HEK293 (cell line): ENCODE results near the gene CIAO2B.

ENCODE experiments used
- KLF8 ChIP-seq: fragments of 450-650 bp; formaldehyde crosslinking; IDR thresholded peaks from 2 replicates; pipeline ENCODE4 v1.5.1; 2016; ENCODE audit warnings: missing biosample characterization, missing genetic modification characterization
- MYNN ChIP-seq: fragments of 450-650 bp; formaldehyde crosslinking; IDR thresholded peaks from 2 replicates; pipeline ENCODE4 v1.5.1; 2016; ENCODE audit warnings: missing biosample characterization, missing genetic modification characterization, borderline replicate concordance
- SP2 ChIP-seq: fragments of 450-650 bp; formaldehyde crosslinking; IDR thresholded peaks from 2 replicates; pipeline ENCODE4 v1.5.1; 2016; ENCODE audit warnings: missing biosample characterization, missing genetic modification characterization
- ZBTB10 ChIP-seq: fragments of 450-650 bp; formaldehyde crosslinking; IDR thresholded peaks from 2 replicates; pipeline ENCODE4 v1.5.1; 2016; ENCODE audit warnings: missing biosample characterization, missing genetic modification characterization
- ZBTB20 ChIP-seq: fragments of 450-650 bp; formaldehyde crosslinking; IDR thresholded peaks from 2 replicates; pipeline ENCODE4 v1.5.1; 2016; ENCODE audit warnings: missing biosample characterization, missing genetic modification characterization
- ZNF10 ChIP-seq: fragments of 450-650 bp; formaldehyde crosslinking; IDR thresholded peaks from 2 replicates; pipeline ENCODE4 v1.5.1; 2017; ENCODE audit warnings: missing biosample characterization, missing genetic modification characterization
- ZNF114 ChIP-seq: fragments of 450-650 bp; formaldehyde crosslinking; IDR thresholded peaks from 2 replicates; pipeline ENCODE4 v1.5.0; 2017; ENCODE audit warnings: missing biosample characterization, missing genetic modification characterization
- ZNF169 ChIP-seq: fragments of 450-650 bp; formaldehyde crosslinking; IDR thresholded peaks from 2 replicates; pipeline ENCODE4 v1.5.1; 2016; ENCODE audit warnings: missing biosample characterization, missing genetic modification characterization
- ZNF19 ChIP-seq: fragments of 450-650 bp; formaldehyde crosslinking; IDR thresholded peaks from 2 replicates; pipeline ENCODE4; 2016; ENCODE audit warnings: missing biosample characterization, missing genetic modification characterization, low read depth
- ZNF202 ChIP-seq: fragments of 450-650 bp; formaldehyde crosslinking; IDR thresholded peaks from 2 replicates; pipeline ENCODE4 v1.5.1; 2016; ENCODE audit warnings: missing biosample characterization, missing genetic modification characterization, borderline replicate concordance
- ZNF280D ChIP-seq: fragments of 450-650 bp; formaldehyde crosslinking; IDR thresholded peaks from 2 replicates; pipeline ENCODE4 v1.5.1; 2016; ENCODE audit warnings: missing biosample characterization, missing genetic modification characterization
- ZNF510 ChIP-seq: fragments of 450-650 bp; formaldehyde crosslinking; IDR thresholded peaks from 2 replicates; pipeline ENCODE4 v1.5.1; 2018; ENCODE audit warnings: mild to moderate bottlenecking, missing genetic modification characterization, missing biosample characterization; ENCODE audit not compliant: insufficient replicate concordance
- ZNF555 ChIP-seq: fragments of 450-650 bp; formaldehyde crosslinking; conservative IDR thresholded peaks from 2 replicates; pipeline ENCODE4 v1.5.1; 2017; ENCODE audit warnings: missing biosample characterization, mild to moderate bottlenecking, missing genetic modification characterization, inconsistent platforms
- ZNF571 ChIP-seq: fragments of 450-650 bp; formaldehyde crosslinking; IDR thresholded peaks from 2 replicates; pipeline ENCODE4 v1.5.0; 2017; ENCODE audit warnings: missing biosample characterization, missing genetic modification characterization
- ZNF610 ChIP-seq: fragments of 450-650 bp; formaldehyde crosslinking; IDR thresholded peaks from 2 replicates; pipeline ENCODE4 v1.5.1; 2016; ENCODE audit warnings: missing biosample characterization, missing genetic modification characterization, borderline replicate concordance
- TF ChIP-seq, protein P1 (sequence below): fragments of 450-650 bp; formaldehyde crosslinking; IDR thresholded peaks from 2 replicates; pipeline ENCODE4 v1.5.1; 2016; ENCODE audit warnings: missing biosample characterization, missing genetic modification characterization
- TF ChIP-seq, protein P2 (sequence below): fragments of 450-650 bp; formaldehyde crosslinking; IDR thresholded peaks from 2 replicates; pipeline ENCODE4 v1.5.1; 2016; ENCODE audit warnings: missing biosample characterization, missing genetic modification characterization
- TF ChIP-seq, protein P3 (sequence below): fragments of 450-650 bp; formaldehyde crosslinking; IDR thresholded peaks from 2 replicates; pipeline ENCODE4 v1.5.1; 2016; ENCODE audit warnings: missing biosample characterization, missing genetic modification characterization, borderline replicate concordance
- TF ChIP-seq, protein P4 (sequence below): fragments of 450-650 bp; formaldehyde crosslinking; IDR thresholded peaks from 2 replicates; pipeline ENCODE4 v1.5.1; 2016; ENCODE audit warnings: missing biosample characterization, missing genetic modification characterization

The CIAO2B gene

DNA sequence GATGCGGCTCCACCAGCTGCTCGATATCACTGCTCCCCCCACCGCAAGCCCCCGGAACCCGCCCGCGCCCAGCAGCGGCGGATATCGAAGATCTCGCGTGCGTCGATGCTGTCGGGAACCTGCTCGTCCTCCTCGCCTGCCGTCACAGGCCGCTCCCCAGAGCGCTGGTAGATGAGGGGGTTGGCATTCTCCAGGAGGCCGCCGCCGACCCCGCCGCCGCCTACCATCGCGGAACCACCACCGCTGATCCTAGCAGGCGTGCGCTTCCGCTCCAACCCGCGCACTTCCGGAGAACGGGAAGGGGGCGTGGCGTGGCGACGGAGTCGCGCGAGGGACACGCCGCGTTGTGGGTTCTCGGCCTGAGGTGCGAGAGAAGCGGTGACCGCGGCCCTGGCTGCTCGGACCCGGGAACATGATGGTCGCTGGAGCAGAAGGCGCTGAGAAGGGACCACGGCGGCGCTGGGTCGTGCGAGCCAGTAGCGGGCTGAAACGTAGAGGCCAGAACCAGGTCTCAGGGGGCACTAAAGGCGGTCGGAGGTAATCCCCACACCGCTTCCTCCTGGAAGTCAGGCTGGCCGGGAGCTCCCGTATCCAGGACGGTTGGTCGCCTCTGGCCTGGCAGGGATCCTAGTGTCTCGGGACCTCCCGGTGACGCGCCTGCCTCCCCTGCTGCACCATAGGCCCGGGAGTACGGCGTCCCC is at the start of gene CIAO2B (continued):
- TF ChIP-seq KLF8 (tag by site-specific recombination) (peak; percentile 54; the same call in 1 of the 2 replicates), MYNN (tag by site-specific recombination) (no peak), ZNF555 (tag by site-specific recombination) (no peak), ZNF114 (tag by site-specific recombination) (no peak), ZNF280D (no peak), ZNF510 (tag by site-specific recombination) (no peak), ZNF610 (tag by site-specific recombination) (peak; percentile 55; the same call in 1 of the 2 replicates), ZNF571 (tag by site-specific recombination) (no peak), ZNF169 (tag by site-specific recombination) (no peak), ZBTB10 (tag by site-specific recombination) (0 out of 2 replicates have a peak, but pooled peaks have one; percentile 28), ZNF10 (tag by site-specific recombination) (peak; percentile 49; the same call in 1 of the 2 replicates), ZBTB20 (tag by site-specific recombination) (peak; percentile 78), SP2 (tag by site-specific recombination) (peak; percentile 77), ZNF202 (tag by site-specific recombination) (no peak), ZNF19 (tag by site-specific recombination) (no peak)
- TF ChIP-seq, protein P1, sequence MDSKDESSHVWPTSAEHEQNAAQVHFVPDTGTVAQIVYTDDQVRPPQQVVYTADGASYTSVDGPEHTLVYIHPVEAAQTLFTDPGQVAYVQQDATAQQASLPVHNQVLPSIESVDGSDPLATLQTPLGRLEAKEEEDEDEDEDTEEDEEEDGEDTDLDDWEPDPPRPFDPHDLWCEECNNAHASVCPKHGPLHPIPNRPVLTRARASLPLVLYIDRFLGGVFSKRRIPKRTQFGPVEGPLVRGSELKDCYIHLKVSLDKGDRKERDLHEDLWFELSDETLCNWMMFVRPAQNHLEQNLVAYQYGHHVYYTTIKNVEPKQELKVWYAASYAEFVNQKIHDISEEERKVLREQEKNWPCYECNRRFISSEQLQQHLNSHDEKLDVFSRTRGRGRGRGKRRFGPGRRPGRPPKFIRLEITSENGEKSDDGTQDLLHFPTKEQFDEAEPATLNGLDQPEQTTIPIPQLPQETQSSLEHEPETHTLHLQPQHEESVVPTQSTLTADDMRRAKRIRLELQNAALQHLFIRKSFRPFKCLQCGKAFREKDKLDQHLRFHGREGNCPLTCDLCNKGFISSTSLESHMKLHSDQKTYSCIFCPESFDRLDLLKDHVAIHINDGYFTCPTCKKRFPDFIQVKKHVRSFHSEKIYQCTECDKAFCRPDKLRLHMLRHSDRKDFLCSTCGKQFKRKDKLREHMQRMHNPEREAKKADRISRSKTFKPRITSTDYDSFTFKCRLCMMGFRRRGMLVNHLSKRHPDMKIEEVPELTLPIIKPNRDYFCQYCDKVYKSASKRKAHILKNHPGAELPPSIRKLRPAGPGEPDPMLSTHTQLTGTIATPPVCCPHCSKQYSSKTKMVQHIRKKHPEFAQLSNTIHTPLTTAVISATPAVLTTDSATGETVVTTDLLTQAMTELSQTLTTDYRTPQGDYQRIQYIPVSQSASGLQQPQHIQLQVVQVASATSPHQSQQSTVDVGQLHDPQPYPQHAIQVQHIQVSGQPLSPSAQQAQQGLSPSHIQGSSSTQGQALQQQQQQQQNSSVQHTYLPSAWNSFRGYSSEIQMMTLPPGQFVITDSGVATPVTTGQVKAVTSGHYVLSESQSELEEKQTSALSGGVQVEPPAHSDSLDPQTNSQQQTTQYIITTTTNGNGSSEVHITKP (tag by site-specific recombination) = peak; percentile 64
- TF ChIP-seq, protein P2, sequence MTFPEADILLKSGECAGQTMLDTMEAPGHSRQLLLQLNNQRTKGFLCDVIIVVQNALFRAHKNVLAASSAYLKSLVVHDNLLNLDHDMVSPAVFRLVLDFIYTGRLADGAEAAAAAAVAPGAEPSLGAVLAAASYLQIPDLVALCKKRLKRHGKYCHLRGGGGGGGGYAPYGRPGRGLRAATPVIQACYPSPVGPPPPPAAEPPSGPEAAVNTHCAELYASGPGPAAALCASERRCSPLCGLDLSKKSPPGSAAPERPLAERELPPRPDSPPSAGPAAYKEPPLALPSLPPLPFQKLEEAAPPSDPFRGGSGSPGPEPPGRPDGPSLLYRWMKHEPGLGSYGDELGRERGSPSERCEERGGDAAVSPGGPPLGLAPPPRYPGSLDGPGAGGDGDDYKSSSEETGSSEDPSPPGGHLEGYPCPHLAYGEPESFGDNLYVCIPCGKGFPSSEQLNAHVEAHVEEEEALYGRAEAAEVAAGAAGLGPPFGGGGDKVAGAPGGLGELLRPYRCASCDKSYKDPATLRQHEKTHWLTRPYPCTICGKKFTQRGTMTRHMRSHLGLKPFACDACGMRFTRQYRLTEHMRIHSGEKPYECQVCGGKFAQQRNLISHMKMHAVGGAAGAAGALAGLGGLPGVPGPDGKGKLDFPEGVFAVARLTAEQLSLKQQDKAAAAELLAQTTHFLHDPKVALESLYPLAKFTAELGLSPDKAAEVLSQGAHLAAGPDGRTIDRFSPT (tag by site-specific recombination) = no peak
- TF ChIP-seq, protein P3, sequence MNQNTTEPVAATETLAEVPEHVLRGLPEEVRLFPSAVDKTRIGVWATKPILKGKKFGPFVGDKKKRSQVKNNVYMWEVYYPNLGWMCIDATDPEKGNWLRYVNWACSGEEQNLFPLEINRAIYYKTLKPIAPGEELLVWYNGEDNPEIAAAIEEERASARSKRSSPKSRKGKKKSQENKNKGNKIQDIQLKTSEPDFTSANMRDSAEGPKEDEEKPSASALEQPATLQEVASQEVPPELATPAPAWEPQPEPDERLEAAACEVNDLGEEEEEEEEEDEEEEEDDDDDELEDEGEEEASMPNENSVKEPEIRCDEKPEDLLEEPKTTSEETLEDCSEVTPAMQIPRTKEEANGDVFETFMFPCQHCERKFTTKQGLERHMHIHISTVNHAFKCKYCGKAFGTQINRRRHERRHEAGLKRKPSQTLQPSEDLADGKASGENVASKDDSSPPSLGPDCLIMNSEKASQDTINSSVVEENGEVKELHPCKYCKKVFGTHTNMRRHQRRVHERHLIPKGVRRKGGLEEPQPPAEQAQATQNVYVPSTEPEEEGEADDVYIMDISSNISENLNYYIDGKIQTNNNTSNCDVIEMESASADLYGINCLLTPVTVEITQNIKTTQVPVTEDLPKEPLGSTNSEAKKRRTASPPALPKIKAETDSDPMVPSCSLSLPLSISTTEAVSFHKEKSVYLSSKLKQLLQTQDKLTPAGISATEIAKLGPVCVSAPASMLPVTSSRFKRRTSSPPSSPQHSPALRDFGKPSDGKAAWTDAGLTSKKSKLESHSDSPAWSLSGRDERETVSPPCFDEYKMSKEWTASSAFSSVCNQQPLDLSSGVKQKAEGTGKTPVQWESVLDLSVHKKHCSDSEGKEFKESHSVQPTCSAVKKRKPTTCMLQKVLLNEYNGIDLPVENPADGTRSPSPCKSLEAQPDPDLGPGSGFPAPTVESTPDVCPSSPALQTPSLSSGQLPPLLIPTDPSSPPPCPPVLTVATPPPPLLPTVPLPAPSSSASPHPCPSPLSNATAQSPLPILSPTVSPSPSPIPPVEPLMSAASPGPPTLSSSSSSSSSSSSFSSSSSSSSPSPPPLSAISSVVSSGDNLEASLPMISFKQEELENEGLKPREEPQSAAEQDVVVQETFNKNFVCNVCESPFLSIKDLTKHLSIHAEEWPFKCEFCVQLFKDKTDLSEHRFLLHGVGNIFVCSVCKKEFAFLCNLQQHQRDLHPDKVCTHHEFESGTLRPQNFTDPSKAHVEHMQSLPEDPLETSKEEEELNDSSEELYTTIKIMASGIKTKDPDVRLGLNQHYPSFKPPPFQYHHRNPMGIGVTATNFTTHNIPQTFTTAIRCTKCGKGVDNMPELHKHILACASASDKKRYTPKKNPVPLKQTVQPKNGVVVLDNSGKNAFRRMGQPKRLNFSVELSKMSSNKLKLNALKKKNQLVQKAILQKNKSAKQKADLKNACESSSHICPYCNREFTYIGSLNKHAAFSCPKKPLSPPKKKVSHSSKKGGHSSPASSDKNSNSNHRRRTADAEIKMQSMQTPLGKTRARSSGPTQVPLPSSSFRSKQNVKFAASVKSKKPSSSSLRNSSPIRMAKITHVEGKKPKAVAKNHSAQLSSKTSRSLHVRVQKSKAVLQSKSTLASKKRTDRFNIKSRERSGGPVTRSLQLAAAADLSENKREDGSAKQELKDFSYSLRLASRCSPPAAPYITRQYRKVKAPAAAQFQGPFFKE (tag by site-specific recombination) = no peak
- TF ChIP-seq, protein P4, sequence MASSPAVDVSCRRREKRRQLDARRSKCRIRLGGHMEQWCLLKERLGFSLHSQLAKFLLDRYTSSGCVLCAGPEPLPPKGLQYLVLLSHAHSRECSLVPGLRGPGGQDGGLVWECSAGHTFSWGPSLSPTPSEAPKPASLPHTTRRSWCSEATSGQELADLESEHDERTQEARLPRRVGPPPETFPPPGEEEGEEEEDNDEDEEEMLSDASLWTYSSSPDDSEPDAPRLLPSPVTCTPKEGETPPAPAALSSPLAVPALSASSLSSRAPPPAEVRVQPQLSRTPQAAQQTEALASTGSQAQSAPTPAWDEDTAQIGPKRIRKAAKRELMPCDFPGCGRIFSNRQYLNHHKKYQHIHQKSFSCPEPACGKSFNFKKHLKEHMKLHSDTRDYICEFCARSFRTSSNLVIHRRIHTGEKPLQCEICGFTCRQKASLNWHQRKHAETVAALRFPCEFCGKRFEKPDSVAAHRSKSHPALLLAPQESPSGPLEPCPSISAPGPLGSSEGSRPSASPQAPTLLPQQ (tag by site-specific recombination) = peak; percentile 78
